SH-SY5Y (cell line): Measurements from ENCODE around the gene SMCHD1.

Experiments used
- GATA2 ChIP-seq: IDR thresholded peaks from 2 replicates; pipeline ENCODE4 v1.6.1; 2011; ENCODE audit warnings: mild to moderate bottlenecking, low read depth, low read length
- GATA3 ChIP-seq: IDR thresholded peaks from 2 replicates; pipeline ENCODE4 v1.6.1; 2011; ENCODE audit warnings: low read depth, mild to moderate bottlenecking, low read length, moderate library complexity

- no peak for TF ChIP-seq GATA2
- no peak for TF ChIP-seq GATA3
Measured at GRCh38 chr18:2627821-2628276, 27.7 kb upstream of the SMCHD1 start.
